DLD1 (cell line): ENCODE data around the gene EPO.

Experiments
- in situ Hi-C: cut with HindIII; loops from 2 replicates; pipeline ENCODE4 v1.10.0; 2017; ENCODE audit warnings: low sequenced_read_pairs

Gene EPO

DNA sequence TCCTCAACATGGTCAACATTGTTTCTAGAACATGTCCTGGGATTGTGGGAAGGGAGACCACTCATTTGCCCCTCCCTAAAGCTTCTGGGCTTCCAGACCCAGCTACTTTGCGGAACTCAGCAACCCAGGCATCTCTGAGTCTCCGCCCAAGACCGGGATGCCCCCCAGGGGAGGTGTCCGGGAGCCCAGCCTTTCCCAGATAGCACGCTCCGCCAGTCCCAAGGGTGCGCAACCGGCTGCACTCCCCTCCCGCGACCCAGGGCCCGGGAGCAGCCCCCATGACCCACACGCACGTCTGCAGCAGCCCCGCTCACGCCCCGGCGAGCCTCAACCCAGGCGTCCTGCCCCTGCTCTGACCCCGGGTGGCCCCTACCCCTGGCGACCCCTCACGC lies at the start of gene EPO:
Gene EPO, plus strand, starts transcription at position 190 of the 392 bp plus-strand sequence. CDS start 513 bp downstream, outside the sequence.
- in situ Hi-C loops, result no loop called here

GRCh38 chr7:100671353-100672327 lies 48.6 kb upstream of the EPO start:
- in situ Hi-C loops, result no loop called here

- in situ Hi-C loops, result no loop called here
These were observed 46.8 kb upstream of the EPO start, which contains the start of gene GNB2 for GRCh38 chr7:100673302-100673941. GNB2 (plus strand) TSS chr7:100673740; CDS start chr7:100676266, 2,526 bp downstream.

DNA sequence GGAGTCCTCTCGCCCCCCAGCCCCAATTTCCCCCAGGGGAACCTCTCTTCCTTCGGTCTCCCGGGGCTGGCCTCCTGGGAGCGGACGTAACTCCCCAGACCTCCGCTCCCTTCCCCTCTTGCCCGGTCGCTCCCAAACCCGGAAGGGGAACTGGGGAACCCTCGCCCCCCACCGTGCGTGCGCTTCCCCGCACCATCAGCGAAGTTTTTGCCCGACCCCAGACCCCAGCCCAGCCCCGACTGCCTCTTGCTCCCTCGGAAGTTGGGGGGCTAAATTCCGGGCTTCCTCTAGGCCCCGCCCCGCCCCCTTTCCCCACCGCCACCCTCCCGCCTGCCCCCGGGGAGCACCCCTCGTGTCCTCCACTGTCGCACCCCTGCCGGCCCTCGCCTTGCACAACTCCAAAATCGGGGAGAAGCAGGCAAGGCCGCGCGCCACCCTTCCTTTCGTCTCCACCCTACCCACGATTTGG lies 46.3 kb upstream of the EPO start:
- in situ Hi-C loops, result no loop called here

DNA sequence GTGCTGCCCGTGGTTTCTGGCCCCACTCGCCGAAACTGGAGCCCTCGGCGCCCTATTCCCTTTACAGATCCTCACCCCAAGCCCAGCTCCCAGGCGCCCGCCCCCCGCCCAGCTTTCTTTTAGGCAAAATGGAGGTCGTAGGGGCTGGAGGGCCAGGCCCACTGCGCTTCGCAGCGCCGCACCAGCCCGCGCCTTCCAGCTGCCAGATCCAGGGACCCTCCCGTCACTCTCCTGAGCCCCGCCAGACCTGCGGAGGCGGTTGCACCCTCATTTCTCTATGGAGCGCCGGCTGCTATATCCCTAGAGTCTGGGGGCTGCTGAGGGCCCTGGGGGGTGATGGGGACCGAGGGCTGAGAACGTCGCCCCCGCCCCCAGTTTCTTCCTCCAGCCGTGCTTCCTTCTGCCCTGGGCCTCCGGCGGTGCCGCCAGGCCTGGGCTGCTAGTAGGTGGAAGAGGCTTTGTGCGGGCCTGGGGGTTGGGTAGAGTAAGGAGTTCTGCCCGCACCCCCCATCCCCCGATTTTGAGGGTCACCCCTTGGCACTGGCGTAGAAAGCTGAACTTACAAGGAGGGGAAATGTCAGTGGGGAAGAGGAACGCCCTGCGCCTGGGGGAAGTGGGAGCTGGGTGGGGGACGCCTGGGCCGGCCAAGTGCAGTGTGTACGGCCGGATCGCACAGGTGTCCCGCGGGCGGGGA lies 45.7 kb upstream of the EPO start:
- in situ Hi-C loops, result no loop called here

DNA sequence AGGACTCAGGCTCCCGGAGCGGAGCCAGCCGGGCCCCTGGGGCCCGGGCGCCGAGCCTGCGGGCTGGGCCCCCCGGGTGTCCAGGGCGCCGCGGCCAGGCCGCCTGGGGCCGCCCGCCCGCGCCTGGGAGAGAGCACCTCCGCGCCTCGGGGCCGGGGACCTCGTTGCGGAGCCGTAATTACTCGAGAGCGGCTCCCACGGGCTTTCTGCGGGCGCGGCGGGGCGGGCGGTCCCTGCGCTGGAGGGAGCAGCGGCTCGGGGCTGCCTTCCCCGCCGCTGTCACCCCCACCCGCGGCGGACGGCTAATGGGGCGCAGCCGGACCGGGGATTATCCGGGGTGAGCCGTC lies 45.2 kb upstream of the EPO start:
- in situ Hi-C loops, result no loop called here

DNA sequence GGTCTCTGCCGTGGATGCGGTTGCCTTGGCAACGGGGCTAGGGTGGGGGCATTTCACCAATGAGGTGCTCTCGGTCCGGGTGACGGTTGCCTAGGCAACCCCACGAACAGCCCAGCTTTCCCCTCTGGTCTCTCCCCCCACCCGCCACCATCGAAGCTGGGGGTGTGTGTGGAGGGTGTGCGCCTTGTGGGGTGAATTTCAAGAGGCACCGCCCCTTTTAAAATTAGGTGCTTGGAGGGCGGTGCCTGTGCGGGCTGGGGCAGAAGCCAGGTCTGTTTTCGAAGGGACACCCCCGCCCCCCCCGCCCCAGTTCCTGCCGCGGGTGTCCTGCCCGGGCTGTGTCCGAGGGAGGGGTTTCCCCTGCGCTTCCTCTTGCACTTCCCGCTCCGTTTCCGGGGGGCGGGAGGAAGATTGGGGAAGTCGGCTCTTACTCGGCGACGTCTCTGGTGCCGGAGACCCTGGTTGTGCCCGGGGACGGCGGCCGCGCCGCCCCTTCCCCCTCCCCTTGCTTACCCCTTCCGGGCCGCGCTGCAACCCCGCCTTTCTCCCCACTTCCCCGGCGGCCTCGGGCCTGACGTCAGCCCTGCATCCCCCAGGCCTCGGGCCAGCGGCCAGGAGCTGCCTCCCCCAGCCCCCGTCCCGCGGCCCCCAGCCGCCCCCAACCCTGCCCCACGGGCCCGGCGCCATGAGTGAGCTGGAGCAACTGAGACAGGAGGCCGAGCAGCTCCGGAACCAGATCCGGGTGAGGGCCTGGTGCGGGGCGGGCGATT lies 44.5 kb upstream of the EPO start:
- in situ Hi-C loops, result no loop called here

- in situ Hi-C loops, result no loop called here
These were observed 43.6 kb upstream of the EPO start for GRCh38 chr7:100676501-100677306.

DNA sequence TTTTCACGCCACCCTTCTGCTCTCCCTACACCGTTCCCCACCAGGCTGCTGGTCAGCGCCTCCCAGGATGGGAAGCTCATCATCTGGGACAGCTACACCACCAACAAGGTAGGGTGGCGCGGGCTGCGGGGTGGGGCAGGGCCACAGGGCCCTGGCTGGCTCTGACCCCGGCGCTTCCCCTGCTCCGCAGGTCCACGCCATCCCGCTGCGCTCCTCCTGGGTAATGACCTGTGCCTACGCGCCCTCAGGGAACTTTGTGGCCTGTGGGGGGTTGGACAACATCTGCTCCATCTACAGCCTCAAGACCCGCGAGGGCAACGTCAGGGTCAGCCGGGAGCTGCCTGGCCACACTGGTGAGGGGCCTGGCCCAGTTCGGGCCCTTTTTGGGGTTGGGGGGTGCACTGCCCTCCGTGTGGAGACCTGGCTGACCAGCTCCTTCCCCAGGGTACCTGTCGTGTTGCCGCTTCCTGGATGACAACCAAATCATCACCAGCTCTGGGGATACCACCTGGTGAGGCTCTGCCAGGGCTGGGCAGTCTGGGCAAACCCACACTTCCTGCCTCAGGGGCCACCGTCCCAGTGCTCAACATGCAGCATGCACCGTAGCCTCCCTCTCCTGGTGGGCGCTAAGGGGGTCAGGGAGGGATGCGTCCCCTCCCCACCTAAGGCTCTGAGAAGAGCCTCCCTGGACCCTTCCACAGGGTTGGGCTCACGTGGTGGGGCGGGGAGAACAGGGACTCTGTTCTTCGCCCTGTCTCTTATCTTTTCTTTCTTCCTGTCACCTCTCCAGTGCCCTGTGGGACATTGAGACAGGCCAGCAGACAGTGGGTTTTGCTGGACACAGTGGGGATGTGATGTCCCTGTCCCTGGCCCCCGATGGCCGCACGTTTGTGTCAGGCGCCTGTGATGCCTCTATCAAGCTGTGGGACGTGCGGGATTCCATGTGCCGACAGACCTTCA lies 42.7 kb upstream of the EPO start:
- in situ Hi-C loops, result no loop called here

GRCh38 chr7:100678291-100678984 lies 41.8 kb upstream of the EPO start:
- in situ Hi-C loops, result no loop called here

DNA sequence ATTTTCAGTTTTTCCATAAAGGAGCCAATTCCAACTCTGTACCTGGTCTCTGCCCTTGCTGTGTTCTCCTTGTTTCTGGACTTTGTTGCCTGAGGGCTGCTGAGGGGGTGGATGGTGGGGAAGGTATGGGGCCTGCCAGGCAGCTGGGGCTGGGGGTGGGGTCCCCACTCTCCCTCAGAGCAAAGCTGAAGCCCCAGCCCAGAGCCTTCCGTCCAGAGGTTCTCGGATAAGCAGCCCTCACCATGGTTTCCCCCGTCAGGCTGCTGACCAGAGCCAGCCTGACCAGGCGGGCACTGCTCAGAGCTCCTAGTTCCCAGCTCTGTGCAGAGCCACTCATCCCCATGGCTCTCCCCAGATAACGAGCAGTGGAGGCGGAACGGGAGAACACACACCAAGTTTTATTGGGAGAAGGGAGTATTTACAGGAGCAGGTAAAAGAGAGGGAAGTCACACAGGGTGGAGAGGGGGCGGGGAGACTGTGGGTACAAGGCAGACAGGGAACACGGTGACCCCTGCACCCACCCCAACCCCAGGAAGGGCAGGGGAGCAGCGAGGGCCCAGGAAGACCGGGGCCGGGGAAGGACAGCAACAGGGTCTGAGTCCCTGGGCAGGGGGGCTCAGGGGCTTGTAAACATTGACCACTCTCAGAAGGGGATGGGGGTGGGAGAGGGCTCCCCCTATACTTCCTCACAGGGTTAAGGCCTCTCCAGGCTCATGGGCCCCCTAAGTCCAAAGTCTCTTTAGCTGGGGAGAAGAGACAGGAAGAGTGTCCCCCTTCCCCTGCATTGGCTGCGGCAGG lies 40.9 kb upstream of the EPO start:
- in situ Hi-C loops, result no loop called here

- in situ Hi-C loops, result no loop called here
These were observed 40.2 kb upstream of the EPO start for GRCh38 chr7:100679927-100680575.

DNA sequence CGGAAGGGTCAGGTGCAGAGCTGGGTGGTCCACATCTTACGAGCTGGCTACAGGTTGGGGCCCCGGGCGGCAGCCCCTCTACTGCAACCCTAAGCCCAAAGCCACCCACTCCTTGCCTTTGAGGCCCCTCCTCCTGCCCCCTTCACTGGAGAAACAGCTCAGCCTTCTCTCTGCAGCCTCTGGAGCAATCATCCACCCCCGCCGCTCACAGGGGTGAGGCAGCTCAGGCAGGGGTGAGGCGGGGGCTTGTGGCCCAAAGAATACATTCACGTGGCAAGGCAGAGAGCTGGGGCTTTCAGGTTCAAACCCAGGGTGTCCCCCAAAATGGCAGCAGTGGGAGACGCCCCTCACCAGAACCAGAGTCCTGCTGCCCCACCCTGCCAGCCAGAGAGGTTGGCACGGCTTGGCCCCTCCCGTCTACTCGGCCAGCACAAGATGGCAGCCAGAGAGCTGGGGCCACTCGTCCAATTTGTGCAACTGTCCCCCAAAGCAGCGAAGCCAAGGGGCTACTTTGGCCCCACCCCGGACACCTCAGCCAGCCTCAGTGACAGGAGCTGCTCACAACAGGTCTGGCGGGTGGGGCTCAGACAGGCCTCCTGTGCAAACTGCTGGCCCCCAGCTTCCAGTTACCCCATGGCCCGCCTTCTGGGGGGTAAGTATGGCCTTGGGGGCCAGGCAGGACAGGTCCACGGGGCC lies 39.5 kb upstream of the EPO start:
- in situ Hi-C loops, result no loop called here

- in situ Hi-C loops, result no loop called here
These were observed 38.6 kb upstream of the EPO start for GRCh38 chr7:100681491-100682227.

GRCh38 chr7:100682228-100682741 lies 38.0 kb upstream of the EPO start:
- in situ Hi-C loops, result no loop called here
